ENCODE results near the gene CLIP2.

Gene CLIP2

GRCh38 chr7:74271742-74272141 is 17.5 kb upstream of the CLIP2 start:
- DNase-seq (ENCODE audit: low read depth in 2 of 3, low spot score in 2 of 3) = no peak

- no peak for DNase-seq (ENCODE audit: low read depth in 2 of 3, low spot score in 2 of 3)
These were observed 16.7 kb upstream of the CLIP2 start for GRCh38 chr7:74272305-74273038.

GRCh38 chr7:74275401-74275881 is 13.8 kb upstream of the CLIP2 start:
- no peak for DNase-seq (ENCODE audit: low read depth in 2 of 3, low spot score in 2 of 3)

- no peak for DNase-seq (ENCODE audit: low read depth in 2 of 3, low spot score in 2 of 3)
These were observed 11.6 kb upstream of the CLIP2 start for GRCh38 chr7:74277636-74278035.

- no peak for DNase-seq (ENCODE audit: low read depth in 2 of 3, low spot score in 2 of 3)
These were observed 8.2 kb upstream of the CLIP2 start for GRCh38 chr7:74280985-74281384.

- no peak for DNase-seq (ENCODE audit: low read depth in 2 of 3, low spot score in 2 of 3)
These were observed 6.3 kb upstream of the CLIP2 start for GRCh38 chr7:74282748-74283459.

GRCh38 chr7:74283858-74284447 is 5.3 kb upstream of the CLIP2 start:
- no peak for DNase-seq (ENCODE audit: low read depth in 2 of 3, low spot score in 2 of 3)

- DNase-seq (ENCODE audit: low read depth in 2 of 3, low spot score in 2 of 3) = no peak
These were observed 4.4 kb upstream of the CLIP2 start for GRCh38 chr7:74284781-74285259.

GRCh38 chr7:74286131-74286530 is 3.1 kb upstream of the CLIP2 start:
- no peak for DNase-seq (ENCODE audit: low read depth in 2 of 3, low spot score in 2 of 3)

GRCh38 chr7:74287303-74288033 is 1.7 kb upstream of the CLIP2 start:
- DNase-seq (ENCODE audit: low read depth in 2 of 3, low spot score in 2 of 3) = no peak

- no peak for DNase-seq (ENCODE audit: low read depth in 2 of 3, low spot score in 2 of 3)
These were observed 949 bp upstream of the CLIP2 start for GRCh38 chr7:74288034-74288881.

- no peak for DNase-seq (ENCODE audit: low read depth in 2 of 3, low spot score in 2 of 3)
These were observed 699 bp downstream of the CLIP2 start for GRCh38 chr7:74289659-74290552.

- DNase-seq (ENCODE audit: low read depth in 2 of 3, low spot score in 2 of 3) = no peak
These were observed 1.3 kb downstream of the CLIP2 start for GRCh38 chr7:74290553-74290950.

- DNase-seq (ENCODE audit: low read depth in 2 of 3, low spot score in 2 of 3) = no peak
These were observed 1.8 kb downstream of the CLIP2 start for GRCh38 chr7:74290981-74291441.

GRCh38 chr7:74291535-74291934 is 2.3 kb downstream of the CLIP2 start:
- no peak for DNase-seq (ENCODE audit: low read depth in 2 of 3, low spot score in 2 of 3)

- DNase-seq (ENCODE audit: low read depth in 2 of 3, low spot score in 2 of 3) = no peak
These were observed 3.8 kb downstream of the CLIP2 start for GRCh38 chr7:74292757-74293576.

GRCh38 chr7:74293577-74293908 is 4.3 kb downstream of the CLIP2 start:
- DNase-seq (ENCODE audit: low read depth in 2 of 3, low spot score in 2 of 3) = no peak

- DNase-seq (ENCODE audit: low read depth in 2 of 3, low spot score in 2 of 3) = no peak
These were observed 5.2 kb downstream of the CLIP2 start for GRCh38 chr7:74294191-74294998.
